ENCODE measurements around the gene PI4KB.
A peak's percentile ranks its signal among the peaks of the same experiment; 100 is the strongest.

Gene PI4KB

GRCh38 chr1:151311589-151312331, 15.5 kb downstream of the PI4KB start:
- DNase-seq (ENCODE audit: low read depth in 3 of 3), result peak; percentile 68 to 85 (median 77)

GRCh38 chr1:151311011-151311410, 16.2 kb downstream of the PI4KB start:
- no peak for DNase-seq (ENCODE audit: low read depth in 3 of 3)

GRCh38 chr1:151309811-151310323, 17.3 kb downstream of the PI4KB start:
- DNase-seq (ENCODE audit: low read depth in 3 of 3), result no peak

DNA sequence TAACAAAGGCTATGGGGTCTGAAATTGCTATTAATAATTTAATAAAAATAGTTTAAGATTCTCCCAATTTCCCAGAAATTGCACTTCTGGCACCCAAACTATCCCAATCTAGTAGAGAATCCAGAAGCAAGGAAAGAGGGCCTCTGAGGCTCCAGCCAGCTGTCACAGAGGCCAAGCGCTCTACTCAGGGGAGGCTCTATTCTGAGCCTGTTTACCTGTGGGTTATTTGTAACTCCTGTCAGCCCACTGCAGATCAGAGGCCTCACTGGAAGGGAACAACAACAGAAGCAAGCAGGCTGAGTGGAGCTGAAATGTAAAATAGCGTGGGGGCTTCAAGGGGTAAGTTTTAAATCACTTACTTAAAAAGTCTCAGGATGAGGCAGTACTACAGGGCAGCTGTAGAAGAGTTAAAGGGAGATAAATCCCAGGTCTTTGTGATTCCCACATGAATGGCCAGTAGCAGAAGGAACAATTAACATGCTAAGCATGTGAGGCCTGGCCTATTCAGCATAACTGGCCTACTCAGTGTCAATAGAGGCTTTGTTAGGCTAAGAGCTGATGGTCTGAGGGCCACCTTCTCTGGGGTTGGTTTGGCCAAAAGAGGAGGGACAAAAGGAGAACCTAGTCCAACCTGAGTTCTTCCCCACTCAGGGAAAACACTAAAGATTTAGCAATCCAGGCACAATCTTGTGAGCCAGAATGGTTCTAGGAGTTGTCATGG, 32.3 kb downstream of the PI4KB start:
- DNase-seq (ENCODE audit: low read depth in 3 of 3), result no peak

GRCh38 chr1:151293093-151293492, 34.1 kb downstream of the PI4KB start:
- no peak for DNase-seq (ENCODE audit: low read depth in 3 of 3)

DNA sequence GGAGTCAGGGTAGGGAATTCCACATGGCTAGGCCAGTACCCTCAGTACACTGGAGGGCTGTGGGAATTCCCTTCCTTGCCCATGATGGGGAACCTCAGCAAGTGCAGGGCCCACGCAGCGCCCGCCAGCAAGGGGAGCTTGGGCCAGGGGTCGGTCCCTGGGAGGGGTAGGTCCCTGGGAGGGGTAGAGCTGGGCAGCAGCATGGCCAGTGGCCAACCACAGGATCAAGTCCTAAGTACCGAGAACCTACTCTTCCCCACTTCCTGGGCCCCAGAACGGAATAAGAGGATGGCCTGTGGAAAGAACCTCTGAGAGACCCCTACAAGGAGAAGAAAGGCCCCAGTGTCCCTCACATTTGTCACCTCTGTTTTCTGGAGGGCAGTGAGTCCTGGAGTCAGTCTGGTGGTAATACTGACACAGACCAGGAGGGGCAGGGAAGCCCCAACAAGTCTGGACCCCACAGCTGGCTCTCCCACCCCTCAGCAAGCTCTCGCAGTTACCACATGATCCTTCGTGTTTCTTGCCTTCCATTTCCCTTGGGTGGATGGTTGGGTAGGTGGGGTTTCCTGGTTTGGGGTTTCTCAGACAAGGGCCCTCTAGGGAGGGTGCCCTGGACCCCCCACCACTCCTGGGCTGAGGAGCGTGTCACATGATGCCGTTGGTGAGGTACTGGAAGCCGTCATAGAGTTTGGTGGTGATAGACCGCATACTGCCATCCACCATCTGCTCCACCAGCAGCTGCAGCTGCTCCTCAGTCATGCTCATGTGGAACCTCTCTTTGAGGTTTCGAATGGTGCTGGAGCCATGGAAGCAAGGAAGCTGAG, 34.8 kb downstream of the PI4KB start:
- no peak for DNase-seq (ENCODE audit: low read depth in 3 of 3)

- no peak for DNase-seq (ENCODE audit: low read depth in 3 of 3)
These were observed 36.4 kb downstream of the PI4KB start for GRCh38 chr1:151290709-151291303.

GRCh38 chr1:151289991-151290708, 37.1 kb downstream of the PI4KB start:
- no peak for DNase-seq (ENCODE audit: low read depth in 3 of 3)

- no peak for DNase-seq (ENCODE audit: low read depth in 3 of 3)
These were observed 37.9 kb downstream of the PI4KB start for GRCh38 chr1:151289080-151289935.

GRCh38 chr1:151288502-151288901, 38.7 kb downstream of the PI4KB start:
- no peak for DNase-seq (ENCODE audit: low read depth in 3 of 3)

- no peak for DNase-seq (ENCODE audit: low read depth in 3 of 3)
These were observed 39.3 kb downstream of the PI4KB start for GRCh38 chr1:151287767-151288500.

DNA sequence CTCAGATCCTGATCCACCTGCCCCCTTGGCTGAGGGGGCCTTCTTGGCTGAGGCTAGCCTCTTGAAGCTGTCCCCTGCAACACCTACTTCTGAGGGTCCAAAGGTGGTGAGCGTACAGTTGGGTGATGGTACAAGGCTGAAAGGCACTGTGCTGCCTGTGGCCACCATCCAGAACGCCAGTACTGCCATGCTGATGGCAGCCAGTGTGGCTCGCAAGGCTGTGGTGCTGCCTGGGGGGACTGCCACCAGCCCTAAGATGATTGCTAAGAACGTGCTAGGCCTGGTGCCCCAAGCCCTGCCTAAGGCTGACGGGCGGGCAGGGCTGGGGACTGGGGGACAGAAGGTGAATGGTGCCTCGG, 39.9 kb downstream of the PI4KB start:
- DNase-seq (ENCODE audit: low read depth in 3 of 3), result no peak

DNA sequence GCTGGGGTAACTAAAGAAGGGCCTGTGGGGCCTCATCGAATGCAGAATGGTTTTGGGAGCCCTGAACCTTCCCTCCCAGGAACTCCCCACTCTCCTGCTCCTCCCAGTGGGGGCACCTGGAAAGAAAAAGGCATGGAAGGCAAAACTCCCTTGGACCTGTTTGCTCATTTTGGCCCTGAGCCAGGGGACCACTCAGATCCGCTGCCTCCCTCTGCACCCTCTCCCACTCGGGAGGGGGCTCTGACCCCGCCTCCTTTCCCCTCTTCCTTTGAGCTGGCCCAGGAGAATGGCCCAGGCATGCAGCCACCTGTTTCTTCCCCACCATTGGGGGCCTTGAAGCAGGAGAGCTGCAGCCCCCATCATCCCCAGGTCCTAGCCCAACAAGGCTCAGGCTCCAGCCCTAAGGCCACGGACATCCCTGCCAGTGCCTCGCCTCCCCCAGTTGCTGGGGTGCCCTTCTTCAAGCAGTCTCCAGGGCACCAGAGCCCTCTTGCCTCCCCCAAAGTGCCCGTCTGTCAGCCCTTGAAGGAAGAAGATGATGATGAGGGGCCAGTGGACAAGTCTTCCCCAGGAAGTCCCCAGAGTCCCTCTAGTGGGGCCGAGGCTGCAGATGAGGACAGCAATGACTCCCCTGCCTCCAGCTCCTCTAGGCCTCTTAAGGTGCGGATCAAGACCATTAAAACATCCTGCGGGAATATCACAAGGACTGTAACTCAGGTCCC, 40.4 kb downstream of the PI4KB start:
- DNase-seq (ENCODE audit: low read depth in 3 of 3), result no peak

- DNase-seq (ENCODE audit: low read depth in 3 of 3), result no peak
These were observed 43.1 kb downstream of the PI4KB start for GRCh38 chr1:151284013-151284577.

- no peak for DNase-seq (ENCODE audit: low read depth in 3 of 3)
These were observed 44.1 kb downstream of the PI4KB start for GRCh38 chr1:151282883-151283725.

GRCh38 chr1:151281969-151282882, 45.0 kb downstream of the PI4KB start, which contains the start of gene ZNF687:
Gene ZNF687, plus strand, starts transcription at chr1:151282299. Its CDS starts 3,993 bp downstream, at chr1:151286292.
- DNase-seq (ENCODE audit: low read depth in 3 of 3), result peak; percentile 95 to 98 (median 96)
